GM13977 (cell line): ENCODE measurements around the gene KIF4A.

Source experiments
- DNase-seq: peaks from one replicate; pipeline ENCODE4 v3.0.0; 2012; ENCODE audit warnings: low spot score
- in situ Hi-C: fragments of 300-500 bp; cut with MboI; formaldehyde crosslinking; loops from one replicate; pipeline ENCODE4 v1.12.0; 2022; ENCODE audit warnings: low sequenced_read_pairs, low pct_unique_long_range_greater_than_20kb, mixed read lengths, inconsistent platforms; ENCODE audit not compliant: unreplicated experiment
- TF ChIP-seq, protein P1 (sequence below): IDR thresholded peaks from 2 replicates; pipeline ENCODE4 v1.5.1; 2012; ENCODE audit warnings: mild to moderate bottlenecking, control low read depth; ENCODE audit not compliant: insufficient read depth; ENCODE audit errors: extremely low read depth, missing control alignments

KIF4A gene

DNA sequence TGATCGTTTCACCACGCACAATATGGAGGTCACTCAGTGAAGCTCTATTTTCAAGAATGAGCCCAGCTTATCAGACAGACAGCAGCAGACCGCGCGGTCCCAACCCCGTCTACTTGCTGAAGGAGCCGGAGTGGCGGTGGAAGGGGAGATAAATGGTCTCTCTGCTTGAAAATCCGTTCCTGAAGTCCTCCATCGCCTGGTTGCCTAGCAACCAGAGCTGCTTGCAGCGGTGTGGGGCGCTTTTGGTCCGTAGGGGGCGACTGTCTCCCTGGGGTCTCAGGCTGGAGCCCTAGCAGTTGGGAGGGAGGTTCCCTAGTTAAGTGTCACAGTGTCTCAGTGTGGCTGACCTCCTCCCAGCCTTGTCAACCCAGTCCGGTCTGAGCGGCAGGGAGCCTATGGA, 146.4 kb downstream of the KIF4A start:
- DNase-seq: peak; percentile 28
- in situ Hi-C loops: no loop called here
- TF ChIP-seq, protein P1, sequence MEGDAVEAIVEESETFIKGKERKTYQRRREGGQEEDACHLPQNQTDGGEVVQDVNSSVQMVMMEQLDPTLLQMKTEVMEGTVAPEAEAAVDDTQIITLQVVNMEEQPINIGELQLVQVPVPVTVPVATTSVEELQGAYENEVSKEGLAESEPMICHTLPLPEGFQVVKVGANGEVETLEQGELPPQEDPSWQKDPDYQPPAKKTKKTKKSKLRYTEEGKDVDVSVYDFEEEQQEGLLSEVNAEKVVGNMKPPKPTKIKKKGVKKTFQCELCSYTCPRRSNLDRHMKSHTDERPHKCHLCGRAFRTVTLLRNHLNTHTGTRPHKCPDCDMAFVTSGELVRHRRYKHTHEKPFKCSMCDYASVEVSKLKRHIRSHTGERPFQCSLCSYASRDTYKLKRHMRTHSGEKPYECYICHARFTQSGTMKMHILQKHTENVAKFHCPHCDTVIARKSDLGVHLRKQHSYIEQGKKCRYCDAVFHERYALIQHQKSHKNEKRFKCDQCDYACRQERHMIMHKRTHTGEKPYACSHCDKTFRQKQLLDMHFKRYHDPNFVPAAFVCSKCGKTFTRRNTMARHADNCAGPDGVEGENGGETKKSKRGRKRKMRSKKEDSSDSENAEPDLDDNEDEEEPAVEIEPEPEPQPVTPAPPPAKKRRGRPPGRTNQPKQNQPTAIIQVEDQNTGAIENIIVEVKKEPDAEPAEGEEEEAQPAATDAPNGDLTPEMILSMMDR: peak; percentile 6

DNA sequence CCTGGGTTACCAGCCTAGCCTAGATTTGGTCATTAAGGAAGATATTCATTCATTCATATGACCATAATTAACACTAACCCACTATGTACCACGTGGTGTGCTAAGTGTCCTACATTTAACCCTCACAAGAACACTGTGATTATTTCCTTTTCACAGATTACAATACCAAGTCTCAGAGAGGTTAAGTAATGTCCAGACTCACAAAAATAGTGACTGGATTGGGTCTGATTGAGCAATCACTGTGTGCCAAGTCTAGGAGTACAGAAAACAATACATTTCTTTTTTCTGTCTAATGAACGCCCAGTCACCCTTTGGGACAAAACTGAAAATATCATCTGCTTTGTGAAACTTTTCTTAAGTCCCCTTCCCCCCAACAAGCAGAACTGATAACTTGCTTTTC, 147.1 kb downstream of the KIF4A start:
- in situ Hi-C loops: no loop called here
- TF ChIP-seq, protein P1: no peak
- no peak for DNase-seq

DNA sequence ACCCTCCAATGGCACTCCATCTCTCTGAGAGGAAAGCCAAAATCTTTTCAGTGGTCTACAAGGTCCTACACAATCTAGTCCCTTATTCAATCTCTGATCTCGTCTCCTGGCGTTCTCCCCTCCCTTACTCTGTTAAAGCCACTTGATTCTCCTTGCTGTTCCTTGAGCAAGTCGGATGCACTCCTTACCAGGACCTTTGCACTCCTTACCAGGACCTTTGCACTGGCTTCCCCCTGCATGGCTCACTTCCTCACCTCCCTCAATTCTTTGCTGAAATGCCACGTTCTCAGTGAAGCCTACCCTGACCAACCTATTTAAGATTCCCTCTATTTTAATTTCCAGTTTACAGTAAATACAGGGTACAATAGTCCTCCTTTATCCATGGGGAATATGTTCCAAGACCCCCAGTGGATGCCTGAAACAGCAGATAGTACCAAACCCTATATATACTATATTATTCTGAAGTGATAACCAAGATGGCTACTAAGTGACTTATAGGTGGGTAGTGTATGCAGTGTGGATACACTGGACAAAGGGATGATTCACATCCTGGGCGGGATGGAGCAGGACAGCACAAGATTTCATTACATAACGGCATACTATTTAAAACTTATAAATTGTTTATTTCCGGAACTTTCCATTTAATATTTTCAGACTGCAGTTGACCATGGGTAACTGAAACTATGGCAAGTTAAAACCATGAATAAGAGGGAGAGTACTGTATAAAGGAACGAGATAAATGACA, 148.2 kb downstream of the KIF4A start:
- TF ChIP-seq, protein P1: no peak
- in situ Hi-C loops: no loop called here
- DNase-seq: no peak

DNA sequence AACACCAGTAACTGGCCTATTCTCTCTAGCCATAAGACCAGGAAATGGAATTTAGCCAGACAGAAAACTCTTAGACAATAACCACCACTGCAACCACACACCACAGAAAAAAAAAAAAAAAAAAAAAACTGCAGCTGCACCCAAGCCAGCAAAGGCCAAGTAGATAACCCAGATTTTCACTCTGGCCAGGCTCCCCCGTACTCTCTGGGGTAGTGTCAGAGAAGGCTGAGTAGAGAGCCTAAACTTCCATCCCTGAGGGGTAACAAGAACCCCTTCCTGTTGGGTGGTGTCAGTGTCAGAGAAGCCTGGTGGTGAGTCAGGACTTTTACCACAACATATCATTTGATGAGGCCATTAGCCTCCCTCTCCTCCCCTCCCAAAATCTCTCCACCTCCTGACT, 149.1 kb downstream of the KIF4A start:
- no peak for DNase-seq
- TF ChIP-seq, protein P1: no peak
- in situ Hi-C loops: no loop called here

DNA sequence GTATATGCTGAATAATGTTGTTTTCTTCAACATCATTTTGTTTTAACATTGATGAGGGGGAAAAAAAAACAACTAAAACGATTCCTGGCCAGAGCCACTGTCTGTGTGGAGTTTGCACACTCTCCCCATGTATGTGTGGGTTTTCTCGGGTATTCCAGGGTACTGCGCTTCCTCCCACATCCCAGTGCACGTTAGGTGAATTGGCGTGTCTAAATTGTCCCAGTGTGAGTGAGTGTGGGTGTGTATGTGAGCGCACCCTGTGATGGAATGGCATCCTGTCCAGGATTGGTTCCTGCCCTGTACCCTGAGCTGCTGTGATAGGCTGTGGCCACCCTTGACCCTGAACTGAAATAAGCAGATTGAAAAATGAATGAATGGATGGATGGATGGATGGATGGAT, 152.3 kb downstream of the KIF4A start:
- in situ Hi-C loops: no loop called here

DNA sequence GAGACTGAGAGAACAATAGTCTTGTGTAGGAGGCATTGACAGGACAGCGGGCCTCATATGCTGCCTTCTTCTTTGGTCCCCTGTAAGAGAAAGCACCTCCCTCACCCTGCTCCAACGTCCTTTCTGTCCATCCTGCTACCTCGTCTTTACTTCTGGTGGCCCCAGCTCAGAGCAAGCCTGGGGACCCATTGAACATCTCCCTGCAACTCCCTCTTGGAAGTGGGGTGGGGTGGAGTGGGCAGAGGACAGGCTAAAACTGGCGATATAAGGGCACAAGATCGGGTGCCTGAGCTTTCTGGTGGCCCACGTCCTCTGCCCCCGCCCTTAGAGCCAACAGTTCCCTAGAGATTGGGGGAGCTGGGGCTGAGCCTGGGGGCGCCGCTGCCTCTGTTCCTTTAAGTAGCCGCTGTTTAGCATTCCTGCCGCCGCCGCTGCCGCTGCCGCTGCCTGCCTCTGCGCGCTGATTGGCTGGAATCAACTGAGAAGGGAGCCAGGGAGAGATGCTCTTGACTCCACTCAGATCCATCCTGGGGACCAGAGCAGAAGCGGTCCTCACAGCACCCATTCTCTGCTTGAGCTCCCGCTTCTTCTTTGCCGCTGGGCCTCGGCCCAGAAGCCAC, 154.5 kb downstream of the KIF4A start, which contains the start of gene DLG3:
Gene DLG3, plus strand, starts transcription at position 510 of the 620 bp plus-strand sequence. CDS start 367 bp downstream, outside the sequence.
- in situ Hi-C loops: no loop called here
- DNase-seq: peak; percentile 16

More for the DNA sequence above, 152.3 kb downstream of the KIF4A start:
- TF ChIP-seq, protein P1: no peak
- no peak for DNase-seq

More for the DNA sequence above, 154.5 kb downstream of the KIF4A start, which contains the start of gene DLG3:
- TF ChIP-seq, protein P1: no peak
